NB4 (cell line): Measurements from ENCODE around the gene CYP46A1.

Source experiments
- CTCF ChIP-seq: IDR thresholded peaks from one replicate; pipeline ENCODE4 v1.5.1; 2012; ENCODE audit warnings: low read depth, low read length
- MYC ChIP-seq: IDR thresholded peaks from 2 replicates; pipeline ENCODE4 v1.6.1; 2011; ENCODE audit warnings: low read depth, low read length
- POLR2A ChIP-seq: IDR thresholded peaks from 2 replicates; pipeline ENCODE4 v1.6.1; 2011; ENCODE audit warnings: mild to moderate bottlenecking; ENCODE audit not compliant: insufficient read length; ENCODE audit errors: extremely low read depth

- TF ChIP-seq CTCF (no peak), POLR2A (no peak), MYC (no peak)
These were observed 33.5 kb downstream of the CYP46A1 start for GRCh38 chr14:99717682-99718013.
